GM12892 (cell line): Measurements from ENCODE around the gene TMEM221.

Experiments
- POLR2A ChIP-seq: IDR thresholded peaks from 2 replicates; pipeline ENCODE4 v1.6.1; 2011; ENCODE audit warnings: low read depth, low read length, control low read depth
- POLR2AphosphoS5 ChIP-seq: IDR thresholded peaks from 2 replicates; pipeline ENCODE4 v1.6.1; 2011; ENCODE audit warnings: low read depth, low read length, control low read depth
- TAF1 ChIP-seq: IDR thresholded peaks from 2 replicates; pipeline ENCODE4 v1.6.1; 2011; ENCODE audit warnings: low read depth, mild to moderate bottlenecking, control low read depth, low read length, borderline replicate concordance

DNA sequence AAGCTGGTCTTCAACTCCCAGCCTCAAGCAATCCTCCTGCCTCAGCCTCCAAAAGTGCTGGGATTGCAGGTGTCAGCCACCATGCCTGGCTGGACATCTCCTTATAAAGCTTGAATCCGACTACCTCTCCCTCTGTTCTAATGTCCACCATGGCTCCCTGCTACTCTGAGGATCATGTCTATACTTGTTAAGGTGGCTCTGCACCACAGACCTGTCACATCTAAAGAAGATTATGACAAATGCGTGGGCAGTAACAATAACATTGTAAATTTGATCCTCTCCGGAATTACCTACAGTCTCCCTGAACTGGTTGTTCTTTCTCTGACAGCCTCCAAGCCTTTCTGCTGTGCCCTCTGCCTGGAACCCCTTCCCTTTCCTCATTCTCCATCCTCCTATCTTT is 10.5 kb upstream of the TMEM221 start:
- TF ChIP-seq POLR2A (no peak), TAF1 (no peak), POLR2AphosphoS5 (no peak)
